ENCODE data around the gene UCK2.

The UCK2 gene

GRCh38 chr1:165902565-165902964 is 75.2 kb downstream of the UCK2 start:
- Histone ChIP-seq H3K36me3 (no peaks in the 10 kb centered on the region), H3K27me3 (no peaks in the 10 kb centered on the region), H3K27ac (no peak overlapping the region), H3K4me1 (ENCODE audit: control insufficient read depth in 1 of 2, insufficient read depth in 1 of 2, low read depth in 1 of 2, low read length in 1 of 2) (no peaks in the 10 kb centered on the region), H3K9me3 (no peaks in the 10 kb centered on the region), H3K4me3 (ENCODE audit: low read depth in 1 of 2, low read length in 1 of 2) (no peak overlapping the region)
- TF ChIP-seq CTCF (IDR thresholded peaks at IDR 0.05) = no peak

- H3K9me3 ChIP-seq = no peaks in the 10 kb centered on the region
- no peaks in the 10 kb centered on the region for H3K36me3 ChIP-seq
- TF ChIP-seq CTCF (IDR thresholded peaks at IDR 0.05) = no peak
- H3K4me3 ChIP-seq (ENCODE audit: low read depth in 1 of 2, low read length in 1 of 2) = no peak overlapping the region
- H3K27me3 ChIP-seq = no peaks in the 10 kb centered on the region
- no peak overlapping the region for H3K27ac ChIP-seq
- no peaks in the 10 kb centered on the region for H3K4me1 ChIP-seq (ENCODE audit: control insufficient read depth in 1 of 2, insufficient read depth in 1 of 2, low read depth in 1 of 2, low read length in 1 of 2)
Measured at GRCh38 chr1:165903672-165904071, 76.3 kb downstream of the UCK2 start.

DNA sequence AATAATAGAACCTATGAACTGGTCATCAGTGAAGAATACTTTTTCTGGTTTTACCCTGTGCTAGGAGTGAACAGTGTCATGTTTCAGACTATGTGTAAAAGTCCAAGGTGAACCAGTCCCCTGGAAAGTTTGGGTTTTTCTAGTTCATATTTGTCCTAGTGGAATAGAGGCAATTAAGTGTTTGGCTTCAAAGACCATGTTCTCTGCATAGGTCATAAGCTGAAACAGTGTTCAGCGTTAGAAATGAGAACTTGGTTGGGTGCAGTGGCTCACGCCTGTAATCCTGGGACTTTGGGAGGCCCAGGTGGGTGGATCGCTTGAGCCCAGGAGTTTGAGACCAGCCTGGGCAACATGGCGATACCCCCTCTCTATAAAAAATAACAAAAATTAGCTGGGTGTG is 77.5 kb downstream of the UCK2 start:
- Histone ChIP-seq H3K27ac (no peak overlapping the region), H3K4me3 (ENCODE audit: low read depth in 1 of 2, low read length in 1 of 2) (no peak overlapping the region), H3K9me3 (no peaks in the 10 kb centered on the region), H3K27me3 (no peaks in the 10 kb centered on the region), H3K4me1 (ENCODE audit: control insufficient read depth in 1 of 2, insufficient read depth in 1 of 2, low read depth in 1 of 2, low read length in 1 of 2) (no peaks in the 10 kb centered on the region), H3K36me3 (no peaks in the 10 kb centered on the region)
- no peak for TF ChIP-seq CTCF (IDR thresholded peaks at IDR 0.05)

GRCh38 chr1:165905853-165906252 is 78.4 kb downstream of the UCK2 start:
- Histone ChIP-seq H3K36me3 (no peaks in the 10 kb centered on the region), H3K4me3 (ENCODE audit: low read depth in 1 of 2, low read length in 1 of 2) (no peak overlapping the region), H3K9me3 (no peaks in the 10 kb centered on the region), H3K27me3 (no peaks in the 10 kb centered on the region), H3K27ac (no peak overlapping the region), H3K4me1 (ENCODE audit: control insufficient read depth in 1 of 2, insufficient read depth in 1 of 2, low read depth in 1 of 2, low read length in 1 of 2) (no peaks in the 10 kb centered on the region)
- TF ChIP-seq CTCF (IDR thresholded peaks at IDR 0.05) = no peak

DNA sequence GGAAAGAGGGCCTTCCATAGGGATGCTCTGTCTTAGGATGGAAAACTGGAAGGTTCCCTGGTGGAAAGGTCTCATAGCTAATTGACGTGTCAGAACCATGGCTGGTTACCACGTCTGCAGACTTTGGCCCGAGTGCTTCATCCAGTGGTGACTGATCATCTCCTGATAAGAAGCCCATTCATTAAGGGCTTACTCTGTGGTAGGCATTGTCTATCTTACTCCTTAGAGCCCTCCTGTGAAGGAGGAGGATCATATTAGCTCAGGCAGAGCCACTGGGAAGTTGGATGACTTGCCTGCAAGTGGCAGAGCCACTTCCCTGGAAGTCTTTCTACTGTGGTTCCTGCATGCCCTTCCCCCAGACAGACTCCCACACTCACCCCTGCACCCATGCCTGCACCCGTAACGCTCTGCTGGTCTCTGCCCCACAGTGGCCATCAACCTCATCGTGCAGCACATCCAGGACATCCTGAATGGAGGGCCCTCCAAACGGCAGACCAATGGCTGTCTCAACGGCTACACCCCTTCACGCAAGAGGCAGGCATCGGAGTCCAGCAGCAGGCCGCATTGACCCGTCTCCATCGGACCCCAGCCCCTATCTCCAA is 79.9 kb downstream of the UCK2 start:
- Histone ChIP-seq H3K4me3 (ENCODE audit: low read depth in 1 of 2, low read length in 1 of 2) (no peak overlapping the region), H3K4me1 (ENCODE audit: control insufficient read depth in 1 of 2, insufficient read depth in 1 of 2, low read depth in 1 of 2, low read length in 1 of 2) (no peaks in the 10 kb centered on the region), H3K27me3 (no peaks in the 10 kb centered on the region), H3K36me3 (no peaks in the 10 kb centered on the region), H3K27ac (no peak overlapping the region), H3K9me3 (no peaks in the 10 kb centered on the region)
- TF ChIP-seq CTCF (IDR thresholded peaks at IDR 0.05) = no peak

Measured in neutrophil (primary cell).